NCI-H1092 treated with DMSO at 0.1 percent for 48 hours (cell line): ENCODE data around the gene BMERB1.
"Not testable (repeated sequence)": the region's sequence is repeated elsewhere in the genome, so short reads cannot be mapped to it uniquely, and the experiment has no call there.

ENCODE experiments used
- DNase-seq: peaks from one replicate; lab custom pipeline; 2025; lab: John Stamatoyannopoulos, UW

BMERB1 gene

GRCh38 chr16:15523939-15524338 is 89.6 kb downstream of the BMERB1 start:
- DNase-seq: no peak

DNA sequence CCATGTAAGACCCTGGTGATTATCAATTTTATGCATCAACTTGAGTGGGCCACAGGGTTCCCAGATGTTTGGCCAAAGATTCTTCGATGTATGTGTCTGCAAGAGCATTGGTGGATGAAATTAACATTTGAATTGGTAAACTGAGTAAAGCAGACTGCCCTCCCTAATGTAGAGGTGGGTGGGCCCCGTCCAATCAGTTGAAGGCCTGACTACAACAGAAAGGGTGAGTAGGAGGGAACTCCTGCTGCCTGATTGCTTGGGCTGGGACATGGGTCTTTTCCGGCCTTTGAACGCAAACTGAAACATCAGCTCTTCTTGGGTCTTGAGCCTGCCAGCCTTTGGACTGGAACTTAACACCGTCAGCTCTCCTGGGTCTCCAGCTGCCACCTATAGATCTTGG is 90.6 kb downstream of the BMERB1 start:
- no peak for DNase-seq

- DNase-seq: no peak
These were observed 91.7 kb downstream of the BMERB1 start for GRCh38 chr16:15526097-15526496.

GRCh38 chr16:15526731-15527130 is 92.3 kb downstream of the BMERB1 start:
- no peak for DNase-seq

- DNase-seq: no peak
These were observed 95.3 kb downstream of the BMERB1 start for GRCh38 chr16:15529673-15530072.

DNA sequence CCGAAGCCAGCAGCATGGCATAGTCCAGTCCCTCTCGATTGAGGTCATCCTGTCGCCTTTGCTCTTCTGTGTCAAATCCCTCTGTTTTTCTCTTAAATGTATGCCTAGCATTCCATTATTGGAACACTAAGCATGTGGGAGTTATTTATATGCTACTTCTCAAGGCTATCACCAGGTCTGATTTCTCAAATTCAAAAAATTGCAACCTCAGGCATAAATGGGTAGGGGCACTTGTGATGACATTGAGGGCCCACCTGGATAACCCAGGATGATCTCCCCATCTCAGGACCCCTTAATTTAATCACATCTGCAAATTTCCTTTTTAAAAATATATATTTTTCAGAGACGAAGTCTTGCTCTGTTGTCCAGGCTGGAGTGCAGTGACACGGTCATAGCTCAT is 95.7 kb downstream of the BMERB1 start:
- DNase-seq: no peak

DNA sequence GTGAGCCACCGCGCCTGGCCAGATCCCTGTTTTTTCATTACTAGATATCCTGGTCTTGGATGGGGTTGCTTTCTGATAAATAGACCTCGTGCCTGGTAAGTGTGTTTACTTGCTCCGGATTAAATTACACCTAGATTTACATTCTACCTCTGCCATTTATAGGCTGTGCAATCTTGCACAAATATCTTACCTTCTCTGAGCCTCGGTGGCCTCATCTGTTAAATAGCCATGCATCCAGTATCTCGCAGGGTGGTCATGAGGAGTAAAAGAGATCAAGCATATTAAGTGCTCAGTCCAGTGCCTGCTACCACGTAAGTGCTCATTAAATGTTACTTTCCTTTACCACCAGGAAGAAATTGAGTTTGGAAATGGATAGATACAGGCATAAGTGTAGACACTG is 98.4 kb downstream of the BMERB1 start:
- no peak for DNase-seq

DNA sequence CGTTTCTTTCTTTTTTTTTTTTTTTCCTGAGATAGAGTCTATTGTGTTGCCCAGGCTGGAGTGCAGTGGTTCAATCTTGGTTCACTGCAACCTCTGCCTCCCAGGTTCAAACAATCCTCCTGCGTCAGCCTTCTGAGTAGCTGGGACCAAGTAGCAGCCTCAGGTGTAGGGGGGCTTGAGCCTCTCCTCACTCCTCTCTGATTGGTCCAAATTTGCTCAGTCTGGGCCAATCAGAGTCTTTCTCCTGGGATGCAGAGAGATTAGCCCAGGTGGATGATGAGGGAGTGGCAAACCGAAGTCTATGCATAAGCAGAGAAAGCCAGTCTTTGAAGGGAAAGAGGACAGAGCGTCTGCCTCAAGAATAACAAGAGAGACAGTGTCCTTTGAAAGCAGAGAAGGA is 99.0 kb downstream of the BMERB1 start:
- no peak for DNase-seq

DNA sequence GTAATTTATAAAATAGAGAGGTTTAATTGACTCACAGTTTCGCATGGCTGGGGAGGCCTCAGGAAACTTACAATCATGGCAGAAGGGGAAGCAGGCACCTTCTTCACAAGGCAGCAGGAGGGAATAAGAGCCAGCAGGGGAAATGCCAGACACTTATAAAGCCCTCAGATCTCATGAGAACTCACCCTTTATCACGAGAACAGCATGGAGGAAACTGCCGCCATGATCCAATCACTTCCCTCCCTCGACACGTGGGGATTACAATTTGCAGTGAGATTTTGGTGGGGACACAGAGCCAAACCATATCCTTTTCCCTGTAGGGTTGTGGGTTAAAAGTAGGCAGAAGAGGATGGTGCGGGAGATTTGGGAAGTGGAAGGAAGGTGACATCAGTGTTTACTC is 101.4 kb downstream of the BMERB1 start:
- DNase-seq: no peak

DNA sequence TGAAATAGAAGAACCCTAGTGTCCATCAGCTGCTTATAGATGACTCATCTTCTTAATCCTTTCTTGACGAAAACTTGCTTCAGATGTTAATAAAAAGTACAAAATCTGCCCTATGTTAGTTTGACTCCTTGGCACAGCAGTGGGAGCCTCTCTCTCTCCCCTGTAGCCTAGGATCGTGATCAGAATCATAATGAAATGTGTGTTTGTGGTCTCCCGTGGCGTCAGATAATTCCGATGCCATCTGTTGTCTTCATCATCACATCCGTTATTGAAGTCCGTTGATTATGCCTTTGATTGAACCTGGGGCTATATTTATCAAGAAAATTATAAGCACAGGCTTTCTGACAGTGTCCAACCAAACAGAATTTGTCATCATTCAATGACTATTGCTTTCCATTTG is 102.5 kb downstream of the BMERB1 start:
- DNase-seq: no peak

DNA sequence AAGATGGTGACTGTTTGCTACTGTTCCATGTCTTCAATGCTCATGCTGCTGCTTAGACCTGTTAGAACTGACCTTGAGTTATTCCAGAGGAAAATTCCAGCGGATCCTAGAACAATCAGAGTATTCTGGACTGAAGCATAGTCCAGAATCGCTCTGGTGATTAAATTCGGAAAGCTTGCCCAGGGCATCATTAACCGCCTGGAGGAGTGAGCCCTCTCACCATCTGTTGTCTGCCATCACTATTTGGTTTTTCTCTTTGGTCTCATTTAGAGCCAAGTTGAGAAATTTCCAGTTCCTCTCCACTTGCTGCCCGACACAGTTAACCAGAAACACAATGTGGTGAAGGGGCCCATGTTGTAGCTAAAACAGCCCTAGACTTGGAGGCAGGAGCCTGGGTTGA is 104.1 kb downstream of the BMERB1 start:
- no peak for DNase-seq

DNA sequence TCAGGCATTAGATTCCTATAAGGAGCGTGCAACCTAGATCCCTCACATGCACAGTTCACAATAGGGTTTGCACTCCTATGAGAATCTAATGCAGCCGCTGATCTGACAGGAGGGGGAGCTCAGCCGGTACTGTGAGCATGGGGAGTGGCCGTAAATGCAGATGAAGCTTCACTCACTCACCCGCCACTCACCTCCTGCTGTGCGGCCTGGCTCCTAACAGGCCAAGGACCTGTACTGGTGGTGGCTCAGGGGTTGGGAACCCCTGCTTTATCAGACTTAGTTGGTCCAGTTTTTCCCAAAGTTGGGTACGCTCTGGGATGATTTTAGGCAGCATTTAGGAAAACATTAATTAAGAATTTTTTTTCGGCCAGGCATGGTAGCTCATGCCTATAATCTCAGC is 104.8 kb downstream of the BMERB1 start:
- DNase-seq: no peak

DNA sequence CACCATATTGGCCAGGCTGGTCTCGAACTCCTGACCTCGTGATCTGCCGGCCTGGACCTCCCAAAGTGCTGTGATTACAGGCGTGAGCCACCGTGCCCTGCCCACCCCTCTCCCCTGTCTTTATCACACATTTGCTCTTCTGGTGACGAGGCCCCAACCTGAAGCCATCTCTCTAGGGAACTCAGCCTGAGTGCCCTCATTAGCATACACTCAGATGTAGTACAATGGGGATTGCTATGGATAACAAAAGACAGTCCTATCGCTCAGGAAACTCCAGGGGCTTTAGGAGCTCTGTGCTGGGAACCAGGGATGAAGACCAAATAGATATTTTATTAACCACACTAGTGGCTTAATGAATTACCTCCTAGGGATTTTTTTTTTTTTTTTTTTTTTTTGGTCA is 107.9 kb downstream of the BMERB1 start:
- no peak for DNase-seq

DNA sequence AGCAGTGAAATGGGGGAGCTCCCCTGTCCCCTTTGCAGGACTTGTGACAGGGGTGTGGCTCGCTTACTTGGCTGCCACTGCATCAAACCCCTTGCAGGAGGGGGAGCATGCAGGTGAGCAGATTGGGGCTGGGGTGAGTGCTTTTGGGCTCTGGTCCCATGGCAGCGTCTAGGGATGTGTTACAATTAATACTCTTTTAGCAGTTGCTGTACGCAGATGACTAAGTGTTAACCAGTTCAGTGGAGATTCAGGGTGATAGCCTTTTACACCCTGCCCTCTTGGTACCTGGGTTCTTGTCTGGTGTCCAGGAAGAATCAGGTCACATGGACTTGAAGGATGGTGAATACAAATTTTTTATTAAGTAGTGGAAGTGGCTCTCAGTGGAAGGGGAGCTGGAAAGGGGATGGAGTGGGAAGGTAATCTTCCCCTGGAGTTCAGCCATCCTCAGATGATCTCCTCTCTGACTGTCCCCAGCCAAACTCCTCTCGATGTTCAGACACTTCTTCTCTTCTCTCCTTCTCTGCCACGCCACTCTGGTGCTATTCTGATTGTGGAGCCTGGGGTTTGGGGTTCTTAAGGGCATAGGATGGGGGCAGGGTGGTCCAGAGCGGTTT is 108.5 kb downstream of the BMERB1 start:
- DNase-seq: no peak

DNA sequence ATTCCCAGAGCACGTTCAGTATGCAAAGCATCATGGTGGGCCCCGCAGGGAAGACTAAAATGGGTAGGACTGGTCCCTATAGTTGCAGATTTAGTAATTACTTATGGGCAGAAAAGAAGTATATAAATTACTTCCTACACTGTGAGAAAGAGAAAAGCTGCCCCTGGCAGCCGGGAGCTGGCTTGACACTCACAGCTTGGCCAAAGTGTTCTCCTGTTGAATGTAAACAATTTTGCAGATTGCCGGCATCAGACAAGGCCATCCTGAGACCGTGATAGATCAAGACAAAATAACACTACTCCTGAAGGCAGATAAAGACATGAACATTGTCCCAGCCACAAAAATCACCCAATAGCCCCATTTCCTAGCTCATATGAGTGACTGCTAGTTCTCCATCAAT is 110.0 kb downstream of the BMERB1 start:
- no peak for DNase-seq

DNA sequence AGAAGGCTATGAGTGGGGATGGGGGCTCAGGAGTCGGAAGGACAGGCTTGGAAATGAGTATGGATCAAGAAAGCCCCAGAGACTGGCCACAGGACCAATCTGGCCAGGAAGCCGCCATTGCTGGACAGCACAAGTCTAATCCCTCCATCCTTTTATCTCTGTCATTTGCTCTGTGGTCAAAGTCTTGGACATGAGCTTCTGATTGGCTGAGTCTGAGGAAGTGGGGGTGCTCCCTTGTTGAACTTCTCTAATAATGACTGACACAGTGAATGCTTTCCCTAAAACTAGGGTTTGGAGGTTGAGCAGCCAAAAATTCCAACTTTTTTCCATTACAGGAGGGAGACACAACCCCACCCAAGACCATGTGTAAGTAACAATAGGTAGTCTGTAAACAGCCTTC is 111.2 kb downstream of the BMERB1 start:
- DNase-seq: no peak

GRCh38 chr16:15547072-15547767 is 112.8 kb downstream of the BMERB1 start:
- not testable (repeated sequence) for DNase-seq

- no peak for DNase-seq
These were observed 113.3 kb downstream of the BMERB1 start for GRCh38 chr16:15547768-15548096.

- DNase-seq: no peak
These were observed 114.1 kb downstream of the BMERB1 start for GRCh38 chr16:15548482-15548891.

DNA sequence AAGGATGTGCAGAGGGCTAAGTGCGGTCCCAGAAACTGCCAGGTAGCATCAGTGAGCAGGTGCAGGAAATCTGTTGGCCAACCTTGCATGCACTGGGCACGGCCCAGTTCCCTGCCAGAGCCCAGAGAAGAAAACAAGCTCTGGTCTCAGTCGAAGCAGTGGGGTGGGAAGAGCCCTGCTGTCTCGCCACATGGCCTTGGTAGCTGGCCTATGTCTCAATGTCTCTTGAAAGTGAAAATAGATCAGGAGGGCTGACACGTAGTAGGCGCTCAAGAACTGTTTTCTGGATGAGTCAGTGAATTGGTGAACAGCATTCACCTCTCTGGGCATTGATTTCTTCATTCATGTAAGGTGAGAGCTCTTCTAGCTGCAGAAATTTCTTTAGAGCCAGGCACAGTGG is 118.1 kb downstream of the BMERB1 start:
- DNase-seq: no peak

GRCh38 chr16:15553313-15554088 is 119.1 kb downstream of the BMERB1 start:
- DNase-seq: no peak

DNA sequence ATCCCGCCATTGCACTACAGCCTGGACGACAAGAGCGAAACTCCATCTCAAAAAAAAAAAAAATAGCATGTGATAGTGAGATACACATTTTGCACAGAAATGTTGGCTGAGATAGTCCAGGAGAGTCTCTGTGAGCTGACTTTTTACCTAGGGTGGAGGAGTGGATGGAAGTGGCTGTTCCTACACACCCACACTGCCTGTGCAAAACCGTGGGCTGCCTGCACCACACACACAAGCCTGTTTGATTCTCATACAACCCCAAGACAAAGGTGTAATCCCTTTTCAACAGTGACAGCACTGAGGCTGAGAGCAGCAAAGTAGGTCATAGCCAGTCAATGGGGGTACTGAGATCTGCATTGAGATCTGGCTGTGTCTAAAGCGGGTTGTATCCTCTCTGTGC is 121.7 kb downstream of the BMERB1 start:
- DNase-seq: no peak

GRCh38 chr16:15557258-15557657 is 122.9 kb downstream of the BMERB1 start:
- DNase-seq: no peak

- DNase-seq: no peak
These were observed 124.8 kb downstream of the BMERB1 start for GRCh38 chr16:15559176-15559575.
